ENCODE data around the gene TCF7L1.

TCF7L1 gene

DNA sequence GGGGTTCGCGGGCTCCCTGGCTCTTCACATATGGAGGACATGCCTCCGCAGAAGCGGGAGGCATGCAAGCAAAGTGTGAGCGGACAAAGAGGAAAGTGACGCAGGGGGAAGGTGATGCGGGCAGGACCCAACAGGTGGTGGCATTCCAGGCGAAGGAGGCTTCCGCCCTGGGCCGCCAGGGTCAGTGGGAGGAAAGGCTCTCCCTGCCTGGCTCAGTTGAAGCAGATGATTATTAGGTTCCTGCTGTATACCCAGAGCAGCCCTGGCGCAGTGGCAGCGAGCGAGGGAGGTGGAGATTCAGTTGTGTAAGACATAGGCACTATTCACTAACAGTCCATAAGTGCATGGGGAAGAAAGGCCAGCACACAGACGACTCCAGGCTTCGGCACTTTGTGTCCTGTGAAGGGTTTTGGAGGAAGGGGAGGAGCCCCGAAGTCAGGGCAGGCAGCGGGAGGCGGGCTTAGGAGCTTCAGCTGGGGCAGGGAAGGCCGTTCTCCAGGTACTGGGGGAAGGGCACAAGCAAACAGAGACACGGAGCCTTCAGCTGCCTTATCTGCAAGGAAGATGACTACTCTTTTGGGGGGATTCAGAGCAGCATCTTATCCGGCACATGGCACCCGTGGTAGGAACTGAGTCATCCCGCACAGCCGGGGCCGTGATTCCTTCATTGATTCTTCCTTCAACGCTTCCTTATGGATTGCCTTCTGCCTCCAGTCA lies 104.8 kb downstream of the TCF7L1 start:
- no peak for TF ChIP-seq TOX (CRISPR knock-in tag; IDR thresholded peaks at IDR 0.05; ENCODE audit: borderline replicate concordance)
- TF ChIP-seq, protein P1, sequence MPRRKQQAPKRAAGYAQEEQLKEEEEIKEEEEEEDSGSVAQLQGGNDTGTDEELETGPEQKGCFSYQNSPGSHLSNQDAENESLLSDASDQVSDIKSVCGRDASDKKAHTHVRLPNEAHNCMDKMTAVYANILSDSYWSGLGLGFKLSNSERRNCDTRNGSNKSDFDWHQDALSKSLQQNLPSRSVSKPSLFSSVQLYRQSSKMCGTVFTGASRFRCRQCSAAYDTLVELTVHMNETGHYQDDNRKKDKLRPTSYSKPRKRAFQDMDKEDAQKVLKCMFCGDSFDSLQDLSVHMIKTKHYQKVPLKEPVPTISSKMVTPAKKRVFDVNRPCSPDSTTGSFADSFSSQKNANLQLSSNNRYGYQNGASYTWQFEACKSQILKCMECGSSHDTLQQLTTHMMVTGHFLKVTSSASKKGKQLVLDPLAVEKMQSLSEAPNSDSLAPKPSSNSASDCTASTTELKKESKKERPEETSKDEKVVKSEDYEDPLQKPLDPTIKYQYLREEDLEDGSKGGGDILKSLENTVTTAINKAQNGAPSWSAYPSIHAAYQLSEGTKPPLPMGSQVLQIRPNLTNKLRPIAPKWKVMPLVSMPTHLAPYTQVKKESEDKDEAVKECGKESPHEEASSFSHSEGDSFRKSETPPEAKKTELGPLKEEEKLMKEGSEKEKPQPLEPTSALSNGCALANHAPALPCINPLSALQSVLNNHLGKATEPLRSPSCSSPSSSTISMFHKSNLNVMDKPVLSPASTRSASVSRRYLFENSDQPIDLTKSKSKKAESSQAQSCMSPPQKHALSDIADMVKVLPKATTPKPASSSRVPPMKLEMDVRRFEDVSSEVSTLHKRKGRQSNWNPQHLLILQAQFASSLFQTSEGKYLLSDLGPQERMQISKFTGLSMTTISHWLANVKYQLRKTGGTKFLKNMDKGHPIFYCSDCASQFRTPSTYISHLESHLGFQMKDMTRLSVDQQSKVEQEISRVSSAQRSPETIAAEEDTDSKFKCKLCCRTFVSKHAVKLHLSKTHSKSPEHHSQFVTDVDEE (CRISPR knock-in tag; IDR thresholded peaks at IDR 0.05): no peak
- TF ChIP-seq, protein P2, sequence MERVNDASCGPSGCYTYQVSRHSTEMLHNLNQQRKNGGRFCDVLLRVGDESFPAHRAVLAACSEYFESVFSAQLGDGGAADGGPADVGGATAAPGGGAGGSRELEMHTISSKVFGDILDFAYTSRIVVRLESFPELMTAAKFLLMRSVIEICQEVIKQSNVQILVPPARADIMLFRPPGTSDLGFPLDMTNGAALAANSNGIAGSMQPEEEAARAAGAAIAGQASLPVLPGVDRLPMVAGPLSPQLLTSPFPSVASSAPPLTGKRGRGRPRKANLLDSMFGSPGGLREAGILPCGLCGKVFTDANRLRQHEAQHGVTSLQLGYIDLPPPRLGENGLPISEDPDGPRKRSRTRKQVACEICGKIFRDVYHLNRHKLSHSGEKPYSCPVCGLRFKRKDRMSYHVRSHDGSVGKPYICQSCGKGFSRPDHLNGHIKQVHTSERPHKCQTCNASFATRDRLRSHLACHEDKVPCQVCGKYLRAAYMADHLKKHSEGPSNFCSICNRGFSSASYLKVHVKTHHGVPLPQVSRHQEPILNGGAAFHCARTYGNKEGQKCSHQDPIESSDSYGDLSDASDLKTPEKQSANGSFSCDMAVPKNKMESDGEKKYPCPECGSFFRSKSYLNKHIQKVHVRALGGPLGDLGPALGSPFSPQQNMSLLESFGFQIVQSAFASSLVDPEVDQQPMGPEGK (CRISPR knock-in tag; IDR thresholded peaks at IDR 0.05; ENCODE audit: borderline replicate concordance): no peak
- TF ChIP-seq ARNTL (CRISPR knock-in tag; IDR thresholded peaks at IDR 0.05; ENCODE audit: borderline replicate concordance, low read depth): no peak
- TF ChIP-seq CSDC2 (CRISPR knock-in tag; IDR thresholded peaks at IDR 0.05): no peak
- no peak for TF ChIP-seq ZFP3 (CRISPR knock-in tag; IDR thresholded peaks at IDR 0.05)
- TF ChIP-seq, protein P3, sequence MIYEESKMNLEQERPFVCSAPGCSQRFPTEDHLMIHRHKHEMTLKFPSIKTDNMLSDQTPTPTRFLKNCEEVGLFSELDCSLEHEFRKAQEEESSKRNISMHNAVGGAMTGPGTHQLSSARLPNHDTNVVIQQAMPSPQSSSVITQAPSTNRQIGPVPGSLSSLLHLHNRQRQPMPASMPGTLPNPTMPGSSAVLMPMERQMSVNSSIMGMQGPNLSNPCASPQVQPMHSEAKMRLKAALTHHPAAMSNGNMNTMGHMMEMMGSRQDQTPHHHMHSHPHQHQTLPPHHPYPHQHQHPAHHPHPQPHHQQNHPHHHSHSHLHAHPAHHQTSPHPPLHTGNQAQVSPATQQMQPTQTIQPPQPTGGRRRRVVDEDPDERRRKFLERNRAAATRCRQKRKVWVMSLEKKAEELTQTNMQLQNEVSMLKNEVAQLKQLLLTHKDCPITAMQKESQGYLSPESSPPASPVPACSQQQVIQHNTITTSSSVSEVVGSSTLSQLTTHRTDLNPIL (CRISPR knock-in tag; IDR thresholded peaks at IDR 0.05; ENCODE audit: low read depth): no peak
- TF ChIP-seq OSR1 (CRISPR knock-in tag; IDR thresholded peaks at IDR 0.05): no peak
- TF ChIP-seq RARB (CRISPR knock-in tag; IDR thresholded peaks at IDR 0.05): no peak
- TF ChIP-seq ZC3H10 (CRISPR knock-in tag; IDR thresholded peaks at IDR 0.05): no peak
- TF ChIP-seq BACH2 (CRISPR knock-in tag; IDR thresholded peaks at IDR 0.05; ENCODE audit: borderline replicate concordance): no peak
- TF ChIP-seq TCF4 (CRISPR knock-in tag; IDR thresholded peaks at IDR 0.05; ENCODE audit: borderline replicate concordance): no peak
- no peak for TF ChIP-seq ZFP30 (CRISPR knock-in tag; IDR thresholded peaks at IDR 0.05)
- no peak for TF ChIP-seq ISL1 (CRISPR knock-in tag; IDR thresholded peaks at IDR 0.05)
- no peak for ATAC-seq

DNA sequence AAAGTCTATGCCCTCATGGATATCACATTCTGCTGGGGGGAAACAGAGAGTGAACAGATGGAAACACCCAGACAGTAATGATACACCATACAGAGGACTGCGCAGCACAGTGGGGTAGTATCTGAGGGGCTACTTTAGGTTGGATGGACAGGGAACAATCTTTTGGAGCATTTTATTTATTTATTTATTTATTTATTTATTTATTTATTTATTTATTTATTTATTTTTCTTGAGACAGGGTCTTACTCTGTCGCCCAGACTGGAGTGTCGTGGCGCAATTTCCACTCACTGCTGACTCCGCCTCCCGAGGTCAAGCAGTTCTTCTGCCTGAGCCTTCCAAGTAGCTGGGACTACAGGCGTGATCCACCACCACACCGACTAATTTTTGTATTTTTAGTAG lies 105.4 kb downstream of the TCF7L1 start:
- no peak for ATAC-seq
- TF ChIP-seq ZFP3 (CRISPR knock-in tag; IDR thresholded peaks at IDR 0.05) (no peak), ZNF8 (CRISPR knock-in tag; IDR thresholded peaks at IDR 0.05) (no peak), ESRRG (CRISPR knock-in tag; IDR thresholded peaks at IDR 0.05) (no peak), ZFP30 (CRISPR knock-in tag; IDR thresholded peaks at IDR 0.05) (no peak), TCF4 (CRISPR knock-in tag; IDR thresholded peaks at IDR 0.05; ENCODE audit: borderline replicate concordance) (no peak)
- TF ChIP-seq, protein P1 (CRISPR knock-in tag; IDR thresholded peaks at IDR 0.05): no peak
- TF ChIP-seq, protein P3 (CRISPR knock-in tag; IDR thresholded peaks at IDR 0.05; ENCODE audit: low read depth): no peak

DNA sequence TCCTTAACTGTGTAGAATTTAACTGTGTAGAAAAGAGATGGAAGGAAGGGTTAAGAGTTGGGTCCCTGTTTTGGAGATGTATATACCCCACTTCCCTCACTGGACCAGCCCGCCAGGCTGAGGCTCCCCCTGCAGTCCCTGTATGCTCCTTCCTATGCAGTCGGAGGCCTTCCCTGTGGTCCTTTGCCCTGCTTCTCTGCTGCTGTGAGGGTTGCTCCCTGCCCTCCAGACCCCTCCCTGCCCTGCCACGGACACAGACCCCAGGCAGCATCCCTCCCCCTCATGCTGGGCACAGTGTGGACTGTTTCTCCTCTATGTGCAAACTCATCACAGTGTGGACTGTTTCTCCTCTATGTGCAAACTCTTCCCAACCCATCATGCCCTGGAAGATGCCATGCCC lies 105.9 kb downstream of the TCF7L1 start:
- ATAC-seq: no peak
- TF ChIP-seq, protein P3 (CRISPR knock-in tag; IDR thresholded peaks at IDR 0.05; ENCODE audit: low read depth): no peak
- TF ChIP-seq TCF4 (CRISPR knock-in tag; IDR thresholded peaks at IDR 0.05; ENCODE audit: borderline replicate concordance) (no peak), ZNF8 (CRISPR knock-in tag; IDR thresholded peaks at IDR 0.05) (no peak), RARB (CRISPR knock-in tag; IDR thresholded peaks at IDR 0.05) (no peak), ESRRG (CRISPR knock-in tag; IDR thresholded peaks at IDR 0.05) (no peak), ZFP30 (CRISPR knock-in tag; IDR thresholded peaks at IDR 0.05) (no peak), ARNTL (CRISPR knock-in tag; IDR thresholded peaks at IDR 0.05; ENCODE audit: borderline replicate concordance, low read depth) (no peak), BACH2 (CRISPR knock-in tag; IDR thresholded peaks at IDR 0.05; ENCODE audit: borderline replicate concordance) (no peak), ISL1 (CRISPR knock-in tag; IDR thresholded peaks at IDR 0.05) (no peak), GLIS3 (CRISPR knock-in tag; IDR thresholded peaks at IDR 0.05) (no peak), PPARA (CRISPR knock-in tag; IDR thresholded peaks at IDR 0.05; ENCODE audit: borderline replicate concordance) (no peak)
- TF ChIP-seq, protein P4, sequence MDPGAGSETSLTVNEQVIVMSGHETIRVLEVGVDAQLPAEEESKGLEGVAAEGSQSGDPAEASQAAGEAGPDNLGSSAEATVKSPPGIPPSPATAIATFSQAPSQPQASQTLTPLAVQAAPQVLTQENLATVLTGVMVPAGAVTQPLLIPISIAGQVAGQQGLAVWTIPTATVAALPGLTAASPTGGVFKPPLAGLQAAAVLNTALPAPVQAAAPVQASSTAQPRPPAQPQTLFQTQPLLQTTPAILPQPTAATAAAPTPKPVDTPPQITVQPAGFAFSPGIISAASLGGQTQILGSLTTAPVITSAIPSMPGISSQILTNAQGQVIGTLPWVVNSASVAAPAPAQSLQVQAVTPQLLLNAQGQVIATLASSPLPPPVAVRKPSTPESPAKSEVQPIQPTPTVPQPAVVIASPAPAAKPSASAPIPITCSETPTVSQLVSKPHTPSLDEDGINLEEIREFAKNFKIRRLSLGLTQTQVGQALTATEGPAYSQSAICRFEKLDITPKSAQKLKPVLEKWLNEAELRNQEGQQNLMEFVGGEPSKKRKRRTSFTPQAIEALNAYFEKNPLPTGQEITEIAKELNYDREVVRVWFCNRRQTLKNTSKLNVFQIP (CRISPR knock-in tag; IDR thresholded peaks at IDR 0.05; ENCODE audit: borderline replicate concordance, low read depth): no peak

Data from SK-N-SH treated with all-trans-retinoic acid at 6 μM for 48 hours (cell line).